Mesenchymal stem cell (in vitro differentiated cells and primary cell): ENCODE measurements around the gene OR5L1.

Source experiments
- DNase-seq: peaks from one replicate; pipeline ENCODE4 v3.0.0-alpha.2; 2013
- H2AFZ ChIP-seq: one replicate; pipeline ENCODE4 v1.6.1; 2013; ENCODE audit warnings: low read depth, mild to moderate bottlenecking, control low read depth, inconsistent platforms, low read length, moderate library complexity
- H2AK5ac ChIP-seq: 2 replicates; pipeline ENCODE4 v1.6.1; 2013; ENCODE audit warnings: low read length, moderate library complexity, mild to moderate bottlenecking, inconsistent platforms; ENCODE audit not compliant: severe bottlenecking
- H2BK120ac ChIP-seq: one replicate; pipeline ENCODE4 v1.6.1; 2013; ENCODE audit warnings: low read depth, mild to moderate bottlenecking, inconsistent platforms, low read length, moderate library complexity
- H2BK12ac ChIP-seq, 2 experiments: one replicate each; pipeline ENCODE4 v1.6.1; 2013; ENCODE audit warnings: inconsistent platforms in 2 of 2, low read length in 2 of 2, mild to moderate bottlenecking in 2 of 2, moderate library complexity in 2 of 2, control low read depth in 1 of 2
- H2BK15ac ChIP-seq: one replicate; pipeline ENCODE4 v1.6.1; 2013; ENCODE audit warnings: mild to moderate bottlenecking, low read depth, inconsistent platforms; ENCODE audit not compliant: poor library complexity, severe bottlenecking
- H2BK5ac ChIP-seq: 2 replicates; pipeline ENCODE4 v1.6.1; 2013; ENCODE audit warnings: low read depth, mild to moderate bottlenecking, low read length, control low read depth, inconsistent platforms; ENCODE audit not compliant: poor library complexity, severe bottlenecking
- H3K14ac ChIP-seq, 2 experiments: one replicate each; pipeline ENCODE4 v1.6.1; 2013; ENCODE audit warnings: inconsistent platforms in 2 of 2, low read length in 2 of 2, control low read depth in 1 of 2, mild to moderate bottlenecking in 1 of 2, moderate library complexity in 1 of 2
- H3K18ac ChIP-seq, 2 experiments: one replicate each; pipeline ENCODE4 v1.6.1; 2013; ENCODE audit warnings: inconsistent platforms in 2 of 2, low read length in 2 of 2, control low read depth in 1 of 2, low read depth in 1 of 2, mild to moderate bottlenecking in 1 of 2
- H3K23ac ChIP-seq, 2 experiments: one replicate each; pipeline ENCODE4 v1.6.1; 2013; ENCODE audit warnings: inconsistent platforms in 2 of 2, low read length in 2 of 2, mild to moderate bottlenecking in 2 of 2, moderate library complexity in 2 of 2, control low read depth in 1 of 2
- H3K27ac ChIP-seq: 2 replicates; pipeline ENCODE4 v1.5.1; 2013; ENCODE audit warnings: mild to moderate bottlenecking, moderate library complexity, low read length, control low read depth, inconsistent platforms; ENCODE audit not compliant: poor library complexity, severe bottlenecking
- H3K27me3 ChIP-seq, 2 experiments: 2 replicates each; pipeline versions ENCODE4 v1.6.1 to v1.7.0; 2013; ENCODE audit warnings: low read length in 2 of 2, mild to moderate bottlenecking in 2 of 2, moderate library complexity in 2 of 2, control low read depth in 1 of 2, inconsistent platforms in 1 of 2; ENCODE audit not compliant: control insufficient read depth in 1 of 2, insufficient read depth in 1 of 2
- H3K36me3 ChIP-seq, 2 experiments: 2 replicates each; pipeline versions ENCODE4 v1.6.1 to v1.7.0; 2013; ENCODE audit warnings: low read length in 2 of 2, control low read depth in 1 of 2, inconsistent platforms in 1 of 2, low read depth in 1 of 2, mild to moderate bottlenecking in 1 of 2; ENCODE audit not compliant: insufficient read depth in 2 of 2, control insufficient read depth in 1 of 2
- H3K4ac ChIP-seq, 2 experiments: one replicate each; pipeline ENCODE4 v1.6.1; 2013; ENCODE audit warnings: inconsistent platforms in 2 of 2, low read length in 2 of 2, mild to moderate bottlenecking in 2 of 2, moderate library complexity in 2 of 2, control low read depth in 1 of 2, low read depth in 1 of 2
- H3K4me1 ChIP-seq: 2 replicates; pipeline ENCODE4 v1.6.1; 2013; ENCODE audit warnings: low read depth, low read length, control low read depth; ENCODE audit not compliant: control insufficient read depth, insufficient read depth
- H3K4me2 ChIP-seq: 2 replicates; pipeline ENCODE4 v1.6.1; 2013; ENCODE audit warnings: low read length, mild to moderate bottlenecking, inconsistent platforms; ENCODE audit not compliant: poor library complexity, severe bottlenecking
- H3K4me3 ChIP-seq, 2 experiments: 2 replicates each; pipeline versions ENCODE4 v1.5.1 to v1.7.0; 2013; ENCODE audit warnings: low read length in 2 of 2, mild to moderate bottlenecking in 2 of 2, control low read depth in 1 of 2, low read depth in 1 of 2; ENCODE audit not compliant: insufficient read depth in 1 of 2
- H3K79me1 ChIP-seq: replicated peaks from 2 replicates; pipeline ENCODE4 v1.6.1; 2013; ENCODE audit warnings: mild to moderate bottlenecking, control low read depth, low read length, inconsistent platforms; ENCODE audit not compliant: poor library complexity, severe bottlenecking
- H3K9ac ChIP-seq: 2 replicates; pipeline ENCODE4 v1.7.0; 2013; ENCODE audit warnings: mild to moderate bottlenecking, low read length, moderate library complexity
- H3K9me3 ChIP-seq: 2 replicates; pipeline ENCODE4 v1.7.0; 2013; ENCODE audit warnings: mild to moderate bottlenecking, low read length; ENCODE audit not compliant: control insufficient read depth
- H4K8ac ChIP-seq: one replicate; pipeline ENCODE4 v1.6.1; 2013; ENCODE audit warnings: inconsistent platforms, mild to moderate bottlenecking, low read length, moderate library complexity
- H4K91ac ChIP-seq: one replicate; pipeline ENCODE4 v1.6.1; 2013; ENCODE audit warnings: mild to moderate bottlenecking, low read length, inconsistent platforms
- WGBS: methylation state at CpG from one replicate; pipeline ENCODE4 v1.1.7; 2013; ENCODE audit warnings: mixed read lengths; 5-methylcytosine and 5-hydroxymethylcytosine counted together

Gene OR5L1

GRCh38 chr11:55795256-55795655, 15.9 kb upstream of the OR5L1 start, which contains the start of gene OR5D14:
Gene OR5D14, plus strand, starts transcription at chr11:55795556. Its CDS starts 0 bp downstream, at chr11:55795556.
- H3K4me3 ChIP-seq, result no peak within 1 kb of the TSS
- no peaks in the 10 kb centered on the region for H3K36me3 ChIP-seq
- H2BK12ac ChIP-seq, result no peak within 1 kb of the TSS
- no peaks in the 10 kb centered on the region for H3K27me3 ChIP-seq
- H3K27ac ChIP-seq, result no peak within 1 kb of the TSS
- no peak within 1 kb of the TSS for H3K14ac ChIP-seq
- no peak within 1 kb of the TSS for H3K23ac ChIP-seq
- H4K8ac ChIP-seq, result no peak within 1 kb of the TSS
- no peak within 1 kb of the TSS for H3K18ac ChIP-seq
- no peak within 1 kb of the TSS for H3K4ac ChIP-seq
- peaks cover 5% of the 10 kb centered on the region for H3K9me3 ChIP-seq
- no peak within 1 kb of the TSS for H2BK15ac ChIP-seq
- H3K79me1 ChIP-seq, result no peaks in the 10 kb centered on the region
- H2BK120ac ChIP-seq, result no peak within 1 kb of the TSS
- H3K4me2 ChIP-seq, result no peak within 1 kb of the TSS
- no peak within 1 kb of the TSS for H2AFZ ChIP-seq
- no peaks in the 10 kb centered on the region for H3K4me1 ChIP-seq
- no peak within 1 kb of the TSS for H3K9ac ChIP-seq
- H2AK5ac ChIP-seq, result no peak within 1 kb of the TSS
- no peak for DNase-seq
- H4K91ac ChIP-seq, result no peak within 1 kb of the TSS
- no peak within 1 kb of the TSS for H2BK5ac ChIP-seq

GRCh38 chr11:55806248-55806647, 4.9 kb upstream of the OR5L1 start:
- no peak overlapping the region for H2AK5ac ChIP-seq
- H3K4me1 ChIP-seq, result no peaks in the 10 kb centered on the region
- H3K27me3 ChIP-seq, result no peaks in the 10 kb centered on the region
- no peak overlapping the region for H3K4me3 ChIP-seq
- H3K14ac ChIP-seq, result no peak overlapping the region
- H3K36me3 ChIP-seq, result no peaks in the 10 kb centered on the region
- no peak overlapping the region for H2BK15ac ChIP-seq
- H2BK5ac ChIP-seq, result no peak overlapping the region
- no peak overlapping the region for H4K91ac ChIP-seq
- H2AFZ ChIP-seq, result no peak overlapping the region
- H2BK12ac ChIP-seq, result no peak overlapping the region
- no peak overlapping the region for H3K18ac ChIP-seq
- no peak for DNase-seq
- H3K27ac ChIP-seq, result no peak overlapping the region
- H4K8ac ChIP-seq, result no peak overlapping the region
- H2BK120ac ChIP-seq, result no peak overlapping the region
- H3K4me2 ChIP-seq, result no peak overlapping the region
- WGBS, result 100% methylated on average over 1 of the region's 1 CpG
- H3K23ac ChIP-seq, result no peak overlapping the region
- H3K79me1 ChIP-seq, result no peaks in the 10 kb centered on the region
- H3K9me3 ChIP-seq, result peaks cover 13% of the 10 kb centered on the region
- H3K4ac ChIP-seq, result no peak overlapping the region
- H3K9ac ChIP-seq, result no peak overlapping the region

GRCh38 chr11:55819330-55819729, 8.2 kb downstream of the OR5L1 start, which contains the start of gene OR5D18:
Gene OR5D18, plus strand, starts transcription at chr11:55819630. Its CDS starts 0 bp downstream, at chr11:55819630.
- no peak within 1 kb of the TSS for H3K4me3 ChIP-seq
- no peak within 1 kb of the TSS for H3K14ac ChIP-seq
- no peak within 1 kb of the TSS for H3K27ac ChIP-seq
- no peak within 1 kb of the TSS for H2BK15ac ChIP-seq
- H3K18ac ChIP-seq, result no peak within 1 kb of the TSS
- no peaks in the 10 kb centered on the region for H3K4me1 ChIP-seq
- H3K27me3 ChIP-seq, result no peaks in the 10 kb centered on the region
- WGBS, result 69% methylated on average over 5 of the region's 5 CpGs
- H2AFZ ChIP-seq, result no peak within 1 kb of the TSS
- no peak for DNase-seq
- no peaks in the 10 kb centered on the region for H3K36me3 ChIP-seq
- H4K91ac ChIP-seq, result no peak within 1 kb of the TSS
- H3K4ac ChIP-seq, result no peak within 1 kb of the TSS
- H3K4me2 ChIP-seq, result no peak within 1 kb of the TSS
- H3K79me1 ChIP-seq, result no peaks in the 10 kb centered on the region
- no peak within 1 kb of the TSS for H2BK120ac ChIP-seq
- no peak within 1 kb of the TSS for H2BK12ac ChIP-seq
- no peak within 1 kb of the TSS for H3K9ac ChIP-seq
- H2AK5ac ChIP-seq, result no peak within 1 kb of the TSS
- H4K8ac ChIP-seq, result no peak within 1 kb of the TSS
- H3K9me3 ChIP-seq, result peaks cover 3% of the 10 kb centered on the region
- no peak within 1 kb of the TSS for H2BK5ac ChIP-seq
- no peak within 1 kb of the TSS for H3K23ac ChIP-seq

GRCh38 chr11:55826919-55827318, 15.8 kb downstream of the OR5L1 start, which contains the start of gene OR5L2:
Gene OR5L2, plus strand, starts transcription at chr11:55827219. Its CDS starts 0 bp downstream, at chr11:55827219.
- Histone ChIP-seq H3K4ac (no peak within 1 kb of the TSS), H3K27me3 (no peaks in the 10 kb centered on the region), H3K4me2 (no peak within 1 kb of the TSS), H3K18ac (no peak within 1 kb of the TSS), H2BK120ac (no peak within 1 kb of the TSS), H2BK15ac (no peak within 1 kb of the TSS), H4K91ac (no peak within 1 kb of the TSS), H3K4me3 (no peak within 1 kb of the TSS), H3K23ac (no peak within 1 kb of the TSS), H2BK12ac (no peak within 1 kb of the TSS), H3K9ac (no peak within 1 kb of the TSS), H3K36me3 (no peaks in the 10 kb centered on the region), H3K9me3 (no peaks in the 10 kb centered on the region), H3K27ac (no peak within 1 kb of the TSS), H4K8ac (no peak within 1 kb of the TSS), H3K4me1 (no peaks in the 10 kb centered on the region), H3K14ac (no peak within 1 kb of the TSS), H3K79me1 (no peaks in the 10 kb centered on the region), H2BK5ac (no peak within 1 kb of the TSS), H2AK5ac (no peak within 1 kb of the TSS), H2AFZ (no peak within 1 kb of the TSS)
- DNase-seq, result no peak
